PC-9 (cell line): ENCODE measurements around the gene SMIM38. TPM values are rescaled to one million over a fixed set of nuclear protein-coding genes. Genes with fewer than 3 reads are reported as not detected.

Experiments used
- BruUV-seq: library from RNA; stranded (reverse); fragments of 400-500 nt; replicated peaks from 2 replicates; lab custom pipeline; 2021; lab: Mats Ljungman, UMichigan
- CTCF ChIA-PET: fragments of 300-600 bp; sonication (Branson Sonifier 250); formaldehyde crosslinking; loops from one replicate; lab custom pipeline; 2022; ENCODE audit warnings: antibody characterized with exemption; lab: Charles Lee
- POLR2A ChIA-PET: fragments of 300-600 bp; sonication (Branson Sonifier 250); formaldehyde crosslinking; loops from one replicate; lab custom pipeline; 2022; ENCODE audit warnings: antibody characterized with exemption; ENCODE audit not compliant: unreplicated experiment; lab: Charles Lee
- DNase-seq, 2 experiments: peaks; one replicate each; pipeline versions ENCODE4 v3.0.0 to v3.0.0-alpha.2; 2015 to 2022; ENCODE audit warnings: mixed read lengths in 1 of 2
- H2AFZ ChIP-seq: fragments of 200-600 bp; sonication (generic); 2 replicates; pipeline ENCODE4 v1.8.1; 2017; ENCODE audit warnings: antibody characterized with exemption
- H3F3A ChIP-seq: fragments of 200-600 bp; sonication (generic); 2 replicates; pipeline ENCODE4 v1.8.1; 2017; ENCODE audit warnings: antibody characterized with exemption, mild to moderate bottlenecking, low read depth; ENCODE audit not compliant: insufficient read depth
- H3K27ac ChIP-seq: fragments of 200-600 bp; sonication (generic); 2 replicates; pipeline ENCODE4 v1.6.1; 2016; ENCODE audit warnings: mixed run types
- H3K27me3 ChIP-seq: fragments of 200-600 bp; sonication (generic); 2 replicates; pipeline ENCODE4 v1.6.1; 2016; ENCODE audit warnings: low read depth, mixed run types; ENCODE audit not compliant: insufficient read depth
- H3K36me3 ChIP-seq: fragments of 200-600 bp; sonication (generic); 2 replicates; pipeline ENCODE4 v1.6.1; 2016; ENCODE audit warnings: low read depth, mixed run types
- H3K4me1 ChIP-seq: fragments of 200-600 bp; sonication (generic); replicated peaks from 2 replicates; pipeline ENCODE4 v1.6.1; 2016; ENCODE audit warnings: mixed run types; ENCODE audit not compliant: insufficient read depth
- H3K4me2 ChIP-seq: fragments of 200-600 bp; sonication (generic); 2 replicates; pipeline ENCODE4 v1.6.1; 2017; ENCODE audit warnings: mixed run types
- H3K4me3 ChIP-seq: fragments of 200-600 bp; sonication (generic); 2 replicates; pipeline ENCODE4 v1.6.1; 2016; ENCODE audit warnings: mixed run types
- H3K79me2 ChIP-seq: fragments of 200-600 bp; sonication (generic); 2 replicates; pipeline ENCODE4 v1.6.1; 2017; ENCODE audit warnings: low read depth, mixed run types
- H3K9me2 ChIP-seq: fragments of 200-600 bp; sonication (generic); 2 replicates; pipeline ENCODE4 v1.8.1; 2017; ENCODE audit warnings: mild to moderate bottlenecking; ENCODE audit not compliant: insufficient read depth
- H3K9me3 ChIP-seq: fragments of 200-600 bp; sonication (generic); 2 replicates; pipeline ENCODE4 v1.8.1; 2016; ENCODE audit warnings: low read depth; ENCODE audit not compliant: insufficient read depth
- H4K20me1 ChIP-seq: fragments of 200-600 bp; sonication (generic); 2 replicates; pipeline ENCODE4 v1.8.1; 2017; ENCODE audit not compliant: insufficient read depth
- EZH2 ChIP-seq: fragments of 200-600 bp; sonication (generic); IDR thresholded peaks from 2 replicates; pipeline ENCODE4 v1.8.0; 2017; ENCODE audit warnings: antibody characterized with exemption, low read depth
- intact Hi-C: fragments of 100-400 bp; cut with micrococcal nuclease; formaldehyde crosslinking; loops from one replicate; pipeline ENCODE4 v1.10.0; 2022; ENCODE audit not compliant: unreplicated experiment
- total RNA-seq: library from RNA; stranded (reverse); gene quantifications from 2 replicates; pipeline ENCODE4 v1.2.3, GENCODE V29; 2021
- TF ChIP-seq, protein P1 (sequence below): fragments of 200-600 bp; sonication (generic); conservative IDR thresholded peaks from 2 replicates; pipeline ENCODE4 v1.6.1; 2017; ENCODE audit warnings: mixed run types, antibody characterized with exemption, mild to moderate bottlenecking, moderate library complexity

The SMIM38 gene
- total RNA-seq, 1 experiment from 2014 or later = 0.26 TPM

DNA sequence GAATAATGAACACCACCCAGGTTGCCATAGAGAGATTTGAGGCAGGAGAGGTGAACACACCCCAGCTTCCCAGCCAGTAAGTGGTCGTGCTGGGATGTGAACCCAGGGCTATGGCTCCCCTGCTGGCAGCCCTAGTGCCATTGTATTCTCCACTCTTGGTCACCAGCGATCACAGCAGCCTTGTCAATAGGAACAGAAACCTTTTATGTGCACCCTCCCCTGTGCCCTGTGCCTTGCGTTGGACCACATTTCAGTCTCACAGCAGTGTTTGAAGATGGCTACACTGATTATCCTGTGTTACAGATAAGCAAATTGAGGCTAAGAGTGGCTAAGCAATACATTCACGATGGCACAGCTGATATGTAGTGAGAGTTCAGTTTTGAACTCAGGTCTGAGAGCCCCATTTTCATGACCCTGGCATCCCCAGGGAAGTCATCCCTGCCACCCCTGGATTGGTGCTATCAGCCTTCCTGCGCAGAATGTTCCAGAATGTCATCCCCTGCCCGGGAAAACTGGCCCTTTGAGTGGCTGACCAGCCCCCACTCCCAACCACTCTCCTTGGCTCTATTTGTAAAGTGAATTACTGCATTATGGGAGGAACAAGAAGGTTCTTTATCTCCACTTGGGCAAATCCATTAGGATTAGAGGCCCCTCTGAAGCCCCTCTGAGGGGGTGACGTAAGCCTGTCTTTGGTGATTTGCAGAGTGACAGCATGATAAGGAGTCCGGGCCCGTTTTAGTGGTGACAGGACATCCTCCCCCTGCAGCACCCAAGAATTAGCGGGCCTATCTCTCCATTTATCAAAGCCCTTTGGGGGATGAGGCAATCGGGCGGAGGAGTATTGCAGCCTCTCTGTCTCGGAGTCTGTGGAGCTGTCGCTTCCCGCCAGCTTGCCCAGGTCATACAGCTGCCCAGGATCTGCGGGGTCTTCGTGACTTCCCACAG, 30.9 kb downstream of the SMIM38 start:
- Histone ChIP-seq H3K4me1 (no peaks in the 10 kb centered on the region), H3K4me2 (no peak overlapping the region), H3K9me2 (no peaks in the 10 kb centered on the region), H3K4me3 (no peak overlapping the region), H3F3A (no peaks in the 10 kb centered on the region), H3K9me3 (0 out of 2 replicates have a peak, but pooled peaks cover 13% of the 10 kb centered on the region), H3K27ac (no peak overlapping the region), H3K79me2 (no peaks in the 10 kb centered on the region), H3K27me3 (no peaks in the 10 kb centered on the region), H3K36me3 (no peaks in the 10 kb centered on the region), H2AFZ (no peak overlapping the region), H4K20me1 (no peaks in the 10 kb centered on the region)
- DNase-seq = no peak
- TF ChIP-seq EZH2 = no peak
- TF ChIP-seq, protein P1, sequence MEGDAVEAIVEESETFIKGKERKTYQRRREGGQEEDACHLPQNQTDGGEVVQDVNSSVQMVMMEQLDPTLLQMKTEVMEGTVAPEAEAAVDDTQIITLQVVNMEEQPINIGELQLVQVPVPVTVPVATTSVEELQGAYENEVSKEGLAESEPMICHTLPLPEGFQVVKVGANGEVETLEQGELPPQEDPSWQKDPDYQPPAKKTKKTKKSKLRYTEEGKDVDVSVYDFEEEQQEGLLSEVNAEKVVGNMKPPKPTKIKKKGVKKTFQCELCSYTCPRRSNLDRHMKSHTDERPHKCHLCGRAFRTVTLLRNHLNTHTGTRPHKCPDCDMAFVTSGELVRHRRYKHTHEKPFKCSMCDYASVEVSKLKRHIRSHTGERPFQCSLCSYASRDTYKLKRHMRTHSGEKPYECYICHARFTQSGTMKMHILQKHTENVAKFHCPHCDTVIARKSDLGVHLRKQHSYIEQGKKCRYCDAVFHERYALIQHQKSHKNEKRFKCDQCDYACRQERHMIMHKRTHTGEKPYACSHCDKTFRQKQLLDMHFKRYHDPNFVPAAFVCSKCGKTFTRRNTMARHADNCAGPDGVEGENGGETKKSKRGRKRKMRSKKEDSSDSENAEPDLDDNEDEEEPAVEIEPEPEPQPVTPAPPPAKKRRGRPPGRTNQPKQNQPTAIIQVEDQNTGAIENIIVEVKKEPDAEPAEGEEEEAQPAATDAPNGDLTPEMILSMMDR = no peak
- BruUV-seq = no TSS peak
- ChIA-PET CTCF (no interaction called here), POLR2A (no interaction called here)
- intact Hi-C loops = no loop called here

DNA sequence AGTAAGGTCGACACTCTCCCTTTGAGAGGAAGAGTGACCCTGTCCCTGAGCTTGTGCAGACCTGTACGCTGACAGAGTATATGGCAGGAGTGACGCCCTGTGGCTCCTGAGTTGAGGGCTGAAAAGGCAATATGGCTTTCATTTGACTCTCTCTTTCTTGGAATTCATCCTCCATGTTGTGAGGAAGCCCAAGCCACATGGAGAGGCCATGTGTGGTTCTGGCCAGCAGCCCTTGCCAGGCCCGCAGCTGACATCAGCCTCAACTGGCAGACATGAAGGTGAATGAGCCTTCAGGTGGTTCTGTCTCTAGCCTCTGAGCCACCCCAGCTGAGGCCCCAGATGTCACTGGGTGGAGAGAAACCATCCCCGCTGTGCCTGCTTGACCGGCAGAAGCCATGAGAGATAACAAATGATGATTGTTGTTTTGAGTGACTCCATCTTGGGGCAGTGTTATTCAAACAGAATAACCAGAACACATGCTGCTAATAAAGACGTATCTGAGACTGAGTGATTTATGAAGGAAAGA, 31.9 kb downstream of the SMIM38 start:
- BruUV-seq = no TSS peak
- Histone ChIP-seq H3K36me3 (no peaks in the 10 kb centered on the region), H3F3A (no peaks in the 10 kb centered on the region), H2AFZ (no peak overlapping the region), H3K79me2 (no peaks in the 10 kb centered on the region), H3K27ac (no peak overlapping the region), H3K27me3 (no peaks in the 10 kb centered on the region), H3K4me1 (no peaks in the 10 kb centered on the region), H3K9me2 (no peaks in the 10 kb centered on the region), H3K4me3 (no peak overlapping the region), H3K4me2 (no peak overlapping the region), H4K20me1 (no peaks in the 10 kb centered on the region), H3K9me3 (0 out of 2 replicates have a peak, but pooled peaks cover 13% of the 10 kb centered on the region)
- POLR2A ChIA-PET = no interaction called here
- no peak for DNase-seq
- intact Hi-C loops = no loop called here
- CTCF ChIA-PET = no interaction called here
- no peak for TF ChIP-seq EZH2

DNA sequence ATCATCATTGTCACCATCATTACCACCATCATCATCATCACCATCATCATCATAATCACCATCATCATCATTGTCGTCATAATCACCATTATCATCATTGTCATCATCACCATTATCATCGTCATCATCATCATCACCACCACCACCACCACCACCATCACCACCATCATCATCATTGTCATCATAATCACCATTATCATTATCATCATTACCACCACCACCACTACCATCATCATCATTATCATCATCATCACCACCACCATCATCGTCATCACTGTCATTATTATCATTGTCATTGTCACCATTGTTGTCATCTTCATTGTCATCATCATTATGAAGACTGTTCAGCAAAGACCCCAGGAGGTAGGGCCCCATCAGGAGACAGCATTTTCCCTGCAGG, 33.3 kb downstream of the SMIM38 start:
- ChIA-PET POLR2A (no interaction called here), CTCF (no interaction called here)
- Histone ChIP-seq H2AFZ (no peak overlapping the region), H3K27ac (no peak overlapping the region), H3K4me1 (no peaks in the 10 kb centered on the region), H3K9me3 (0 out of 2 replicates have a peak, but pooled peaks cover 13% of the 10 kb centered on the region), H3K27me3 (no peaks in the 10 kb centered on the region), H3K9me2 (no peaks in the 10 kb centered on the region), H3K4me2 (no peak overlapping the region), H3K79me2 (no peaks in the 10 kb centered on the region), H3F3A (no peaks in the 10 kb centered on the region), H3K36me3 (no peaks in the 10 kb centered on the region), H3K4me3 (no peak overlapping the region), H4K20me1 (no peaks in the 10 kb centered on the region)
- no TSS peak for BruUV-seq
- intact Hi-C loops = no loop called here
- no peak for DNase-seq
- TF ChIP-seq, protein P1 = no peak
- TF ChIP-seq EZH2 = no peak
